Upper lobe of left lung (tissue), 6 donors: ENCODE data around the gene ASCC1. TPM values are rescaled to one million over a fixed set of nuclear protein-coding genes. Genes with fewer than 3 reads are reported as not detected.
A peak's percentile ranks its signal among the peaks of the same experiment; 100 is the strongest.

ENCODE experiments used
- ATAC-seq, 2 donors: fragments of 200-7000 bp; cut with Tn5 transposase; one replicate each; pipeline ENCODE4 v1.9.1; 2022; ENCODE audit warnings: mild to moderate bottlenecking in 2 of 2, moderate library complexity in 2 of 2; ENCODE audit not compliant: low FRiP score in 2 of 2
- DNase-seq, 2 donors: peaks; one replicate each; pipeline ENCODE4 v3.0.0-alpha.2; 2019 to 2020
- H3K27ac ChIP-seq, 4 donors: fragments of 200-600 bp; sonication (generic); one replicate each; pipeline ENCODE4 v1.5.1; 2016 to 2019
- H3K27me3 ChIP-seq, 4 donors: fragments of 200-600 bp; sonication (generic); one replicate each; pipeline ENCODE4 v1.5.1; 2017 to 2019
- H3K36me3 ChIP-seq, 4 donors: fragments of 200-600 bp; sonication (generic); one replicate each; pipeline ENCODE4 v1.5.1; 2016 to 2019
- H3K4me1 ChIP-seq, 4 donors: fragments of 200-600 bp; sonication (generic); one replicate each; pipeline ENCODE4 v1.5.1; 2018 to 2019
- H3K4me3 ChIP-seq, 4 donors: fragments of 200-600 bp; sonication (generic); one replicate each; pipeline ENCODE4 v1.5.1; 2017 to 2019; ENCODE audit warnings: mild to moderate bottlenecking in 2 of 4, moderate library complexity in 1 of 4
- H3K9me3 ChIP-seq, 4 donors: fragments of 200-600 bp; sonication (generic); one replicate each; pipeline ENCODE4 v1.5.1; 2018 to 2019
- EP300 ChIP-seq, 4 donors: sonication (generic); formaldehyde crosslinking; IDR thresholded peaks; one replicate each; pipeline ENCODE4 v1.5.1; 2017; ENCODE audit warnings: antibody characterized with exemption in 4 of 4, control low read depth in 2 of 4
- POLR2A ChIP-seq, 4 donors: fragments of 450-650 bp; IDR thresholded peaks; one replicate each; pipeline ENCODE4 v1.5.1; 2016 to 2017; ENCODE audit warnings: antibody characterized with exemption in 4 of 4, mild to moderate bottlenecking in 2 of 4
- POLR2AphosphoS5 ChIP-seq, 2 donors: sonication (generic); formaldehyde crosslinking; IDR thresholded peaks; one replicate each; pipeline ENCODE4 v1.5.1; 2017; ENCODE audit warnings: antibody characterized with exemption in 2 of 2
- WGBS, 2 donors: methylation state at CpG; one replicate each; pipeline ENCODE4 v1.1.5; 2017 to 2018; 5-methylcytosine and 5-hydroxymethylcytosine counted together
- total RNA-seq, 6 donors: library from RNA; depleted of rRNA in 4 of 6; stranded (reverse); fragments of >200 nt in 4 of 6; gene quantifications; one replicate each; pipeline versions ENCODE4 v1.1.0 to v1.2.1, GENCODE V29; 2016 to 2021
- TF ChIP-seq, protein P1 (sequence below), 6 experiments: fragments of 450-650 bp in 4 of 6; fragments of 200-600 bp in 2 of 6; sonication (generic) in 2 of 6; IDR thresholded peaks; one replicate each; pipeline ENCODE4 v1.5.1; 2016 to 2019; ENCODE audit warnings: antibody characterized with exemption in 6 of 6
- donor health status: DM: no; HTN: no; CAD: no; lungs with moderate emphysema.
- donor health status: DM: no; HTN: yes; CAD: no; lungs with severe emphysema.

ASCC1 gene
- total RNA-seq, 6 donors from 2014 or later = 20.4 to 40.7 (median 24.4) TPM

- WGBS, 2 donors = 97 to 98% methylated on average over 10 of the region's 10 CpGs
- no peaks in the 10 kb centered on the region for H3K27me3 ChIP-seq
- TF ChIP-seq EP300 (IDR thresholded peaks at IDR 0.05) = no peak
- no peak for TF ChIP-seq POLR2A (IDR thresholded peaks at IDR 0.05)
- no peak for TF ChIP-seq POLR2AphosphoS5 (IDR thresholded peaks at IDR 0.05)
- TF ChIP-seq, protein P1, sequence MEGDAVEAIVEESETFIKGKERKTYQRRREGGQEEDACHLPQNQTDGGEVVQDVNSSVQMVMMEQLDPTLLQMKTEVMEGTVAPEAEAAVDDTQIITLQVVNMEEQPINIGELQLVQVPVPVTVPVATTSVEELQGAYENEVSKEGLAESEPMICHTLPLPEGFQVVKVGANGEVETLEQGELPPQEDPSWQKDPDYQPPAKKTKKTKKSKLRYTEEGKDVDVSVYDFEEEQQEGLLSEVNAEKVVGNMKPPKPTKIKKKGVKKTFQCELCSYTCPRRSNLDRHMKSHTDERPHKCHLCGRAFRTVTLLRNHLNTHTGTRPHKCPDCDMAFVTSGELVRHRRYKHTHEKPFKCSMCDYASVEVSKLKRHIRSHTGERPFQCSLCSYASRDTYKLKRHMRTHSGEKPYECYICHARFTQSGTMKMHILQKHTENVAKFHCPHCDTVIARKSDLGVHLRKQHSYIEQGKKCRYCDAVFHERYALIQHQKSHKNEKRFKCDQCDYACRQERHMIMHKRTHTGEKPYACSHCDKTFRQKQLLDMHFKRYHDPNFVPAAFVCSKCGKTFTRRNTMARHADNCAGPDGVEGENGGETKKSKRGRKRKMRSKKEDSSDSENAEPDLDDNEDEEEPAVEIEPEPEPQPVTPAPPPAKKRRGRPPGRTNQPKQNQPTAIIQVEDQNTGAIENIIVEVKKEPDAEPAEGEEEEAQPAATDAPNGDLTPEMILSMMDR (IDR thresholded peaks at IDR 0.05) = no peak
- DNase-seq (no peak), ATAC-seq (no peak)
- H3K36me3 ChIP-seq = peaks cover 4 to 42% (median 14%) of the 10 kb centered on the region in 4 donors
- H3K27ac ChIP-seq = no peak overlapping the region
- H3K4me1 ChIP-seq = peaks cover 0 to 8% (median 0%) of the 10 kb centered on the region in 4 donors
- H3K4me3 ChIP-seq = no peak overlapping the region
- no peaks in the 10 kb centered on the region for H3K9me3 ChIP-seq
Measured at GRCh38 chr10:72099600-72099921, 116.5 kb downstream of the ASCC1 start.

DNA sequence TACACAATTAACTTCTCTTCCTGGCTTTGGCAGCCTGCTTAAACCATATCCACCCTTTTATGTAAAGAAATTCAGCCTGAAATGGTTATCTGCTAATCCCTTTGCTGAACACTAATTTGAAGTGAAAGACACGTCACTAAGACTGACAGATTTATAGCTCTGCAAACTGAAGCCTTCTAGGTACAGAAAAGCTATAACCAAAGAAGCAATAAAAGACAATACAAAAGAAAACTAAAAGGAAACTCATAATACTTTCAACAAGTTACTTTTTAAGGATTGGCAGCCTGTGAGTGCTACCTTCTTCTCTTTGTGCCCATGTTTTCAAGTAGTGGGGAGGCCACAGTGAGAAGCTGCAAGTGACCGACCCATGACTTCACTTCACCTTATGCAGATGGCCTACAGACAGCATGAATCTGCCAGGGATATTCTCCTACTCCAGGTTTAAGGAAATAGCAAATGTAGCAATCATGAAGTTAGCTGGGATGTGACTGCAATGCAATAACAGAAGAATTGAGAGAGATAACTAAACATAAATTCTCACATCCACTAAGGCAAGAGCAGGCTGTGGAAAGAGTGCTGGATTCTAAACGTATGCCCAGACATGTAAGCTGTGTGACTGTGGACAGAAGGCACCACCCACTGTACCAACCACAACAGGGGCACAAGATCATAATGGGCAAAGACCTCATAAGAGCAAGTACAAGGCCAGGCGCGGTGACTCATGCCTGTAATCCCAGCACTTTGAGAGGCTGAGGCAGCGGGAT lies 117.1 kb downstream of the ASCC1 start:
- TF ChIP-seq POLR2AphosphoS5 (IDR thresholded peaks at IDR 0.05) (no peak), POLR2A (IDR thresholded peaks at IDR 0.05) (no peak), EP300 (IDR thresholded peaks at IDR 0.05) (no peak)
- TF ChIP-seq, protein P1 (IDR thresholded peaks at IDR 0.05) = no peak
- H3K4me1 ChIP-seq = peaks cover 0 to 8% (median 0%) of the 10 kb centered on the region in 4 donors
- peaks cover 4 to 44% (median 14%) of the 10 kb centered on the region in 4 donors for H3K36me3 ChIP-seq
- no peak for DNase-seq
- H3K27me3 ChIP-seq = no peaks in the 10 kb centered on the region
- H3K27ac ChIP-seq = no peak overlapping the region
- WGBS, 2 donors = 92 to 98% methylated on average over 6 of the region's 6 CpGs
- H3K9me3 ChIP-seq = no peaks in the 10 kb centered on the region
- no peak for ATAC-seq
- H3K4me3 ChIP-seq = no peak overlapping the region

DNA sequence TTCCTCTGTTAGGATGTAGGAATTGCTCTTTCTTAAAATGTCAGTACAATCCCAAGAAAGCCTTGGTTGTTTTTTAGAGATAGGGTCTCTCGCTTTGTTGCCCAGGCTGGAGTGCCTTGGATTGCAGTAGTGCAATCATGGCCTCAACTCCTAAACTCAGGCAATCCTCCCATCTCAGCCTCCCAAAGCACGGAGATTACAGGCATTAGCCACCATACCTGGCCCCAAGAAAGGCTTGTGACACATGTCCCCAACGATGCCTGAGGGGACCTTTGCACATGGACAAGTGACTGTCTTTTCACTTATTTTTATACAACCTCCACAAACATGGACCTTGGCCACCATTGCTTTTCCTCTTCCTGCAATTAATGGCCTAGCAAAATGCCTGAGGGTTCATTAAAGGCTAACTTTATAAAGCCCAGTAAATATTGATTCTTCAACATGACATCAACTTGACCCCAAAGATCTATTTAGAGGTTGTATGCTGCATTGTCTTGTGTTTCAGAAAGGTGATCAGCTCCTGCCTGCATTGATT lies 117.7 kb downstream of the ASCC1 start:
- H3K4me3 ChIP-seq = no peak overlapping the region
- TF ChIP-seq, protein P1 (IDR thresholded peaks at IDR 0.05) = no peak
- TF ChIP-seq POLR2A (IDR thresholded peaks at IDR 0.05) (no peak), POLR2AphosphoS5 (IDR thresholded peaks at IDR 0.05) (no peak), EP300 (IDR thresholded peaks at IDR 0.05) (no peak)
- H3K4me1 ChIP-seq = peaks cover 0 to 8% (median 0%) of the 10 kb centered on the region in 4 donors
- H3K9me3 ChIP-seq = no peaks in the 10 kb centered on the region
- H3K36me3 ChIP-seq = peaks cover 4 to 44% (median 14%) of the 10 kb centered on the region in 4 donors
- DNase-seq (no peak), ATAC-seq (no peak)
- no peaks in the 10 kb centered on the region for H3K27me3 ChIP-seq
- no peak overlapping the region for H3K27ac ChIP-seq
- WGBS, 2 donors = 87 to 92% methylated on average over 3 of the region's 3 CpGs

DNA sequence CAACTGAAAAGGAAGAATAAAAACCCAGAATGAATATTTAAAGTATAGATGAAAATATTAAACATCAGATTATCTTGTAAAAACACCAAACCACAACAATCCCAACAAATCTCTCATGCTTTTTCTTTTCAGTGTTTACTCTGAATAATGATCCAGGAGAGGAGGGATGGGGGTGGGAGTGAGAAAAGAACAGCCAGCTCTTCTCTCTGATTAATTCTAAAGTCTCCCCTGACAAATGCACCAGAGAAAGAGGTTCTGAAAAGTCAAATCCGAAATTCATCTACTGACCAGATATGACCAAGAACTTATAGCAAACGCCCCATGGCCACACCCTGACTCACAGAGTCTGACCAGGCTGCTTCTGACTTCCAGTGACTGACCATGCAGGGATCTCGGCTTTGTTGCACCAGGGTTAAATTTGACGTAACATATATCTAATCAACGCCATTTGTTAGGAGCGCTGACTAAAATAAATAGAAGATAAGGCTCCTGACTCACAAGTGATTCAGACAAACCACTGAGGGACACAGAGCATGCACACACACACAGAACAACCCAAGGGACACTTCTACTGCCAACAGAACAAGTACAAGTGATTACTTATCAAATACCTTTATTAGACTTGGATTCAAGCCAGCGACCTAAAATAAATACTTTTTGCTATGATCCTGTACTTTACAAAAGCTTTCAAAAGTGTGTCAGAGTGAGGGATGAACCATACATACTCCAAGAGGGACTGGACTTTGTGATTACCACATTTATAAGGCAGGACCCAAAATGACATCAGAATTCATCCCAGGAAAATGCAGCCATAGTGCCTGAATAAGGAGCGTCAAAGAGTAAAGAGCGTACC lies 118.4 kb downstream of the ASCC1 start:
- peaks cover 4 to 45% (median 14%) of the 10 kb centered on the region in 4 donors for H3K36me3 ChIP-seq
- H3K27ac ChIP-seq = peak overlapping the region in 2 of 4 donors; percentile 8 to 27
- TF ChIP-seq POLR2A (IDR thresholded peaks at IDR 0.05) (no peak), POLR2AphosphoS5 (IDR thresholded peaks at IDR 0.05) (no peak), EP300 (IDR thresholded peaks at IDR 0.05) (no peak)
- TF ChIP-seq, protein P1 (IDR thresholded peaks at IDR 0.05) = no peak
- ATAC-seq (peak; percentile 72 to 81), DNase-seq (no peak)
- H3K9me3 ChIP-seq = no peaks in the 10 kb centered on the region
- WGBS, 2 donors = 65 to 76% methylated on average over 9 of the region's 9 CpGs
- H3K4me3 ChIP-seq = no peak overlapping the region
- no peaks in the 10 kb centered on the region for H3K27me3 ChIP-seq
- peaks cover 0 to 8% (median 0%) of the 10 kb centered on the region in 4 donors for H3K4me1 ChIP-seq
